ENCODE results near the gene MYADML2. TPM values are rescaled to one million over a fixed set of nuclear protein-coding genes. Genes with fewer than 3 reads are reported as not detected.
A peak's percentile ranks its signal among the peaks of the same experiment; 100 is the strongest.

Gene MYADML2
- polyA plus RNA-seq, 4 donors, result 0.03 to 0.06 TPM; not detected in 2

- no peaks in the 10 kb centered on the region for H3K9me3 ChIP-seq (ENCODE audit: control insufficient read depth in 2 of 2, insufficient read depth in 1 of 2, low read depth in 1 of 2, low read length in 1 of 2)
- H3K27me3 ChIP-seq (ENCODE audit: control insufficient read depth in 3 of 3, insufficient read depth in 3 of 3, low read length in 3 of 3), result peaks cover 0 to 15% (median 4%) of the 10 kb centered on the region in 3 donors
- H3K4me1 ChIP-seq (ENCODE audit: control insufficient read depth in 3 of 3, insufficient read depth in 2 of 3, low read depth in 1 of 3, low read length in 2 of 3), result peaks cover 9 to 48% (median 13%) of the 10 kb centered on the region in 3 donors
- H3K27ac ChIP-seq (ENCODE audit: low read depth in 1 of 3, low read length in 2 of 3), result peak overlapping the region; percentile 89 to 99 (median 97)
- DNase-seq, result no peak
- FAIRE-seq, result no peak
- WGBS, 3 donors, result 0 to 1% (median 0%) methylated on average over 10 to 78 of the region's 78 CpGs
- H3K36me3 ChIP-seq (ENCODE audit: control insufficient read depth in 3 of 3, insufficient read depth in 2 of 3, low read depth in 1 of 3, low read length in 3 of 3), result peaks cover 0 to 28% (median 0%) of the 10 kb centered on the region in 3 donors
- peak overlapping the region; percentile 87 to 96 (median 94) for H3K4me3 ChIP-seq (ENCODE audit: low read depth in 1 of 3, low read length in 3 of 3)
These were observed 19.8 kb downstream of the MYADML2 start for GRCh38 chr17:81927152-81927652.

GRCh38 chr17:81926451-81927151, 20.4 kb downstream of the MYADML2 start:
- Histone ChIP-seq H3K27me3 (ENCODE audit: control insufficient read depth in 3 of 3, insufficient read depth in 3 of 3, low read length in 3 of 3) (peaks cover 0 to 10% (median 4%) of the 10 kb centered on the region in 3 donors), H3K27ac (ENCODE audit: low read depth in 1 of 3, low read length in 2 of 3) (peak overlapping the region; percentile 89 to 99 (median 97)), H3K36me3 (ENCODE audit: control insufficient read depth in 3 of 3, insufficient read depth in 2 of 3, low read depth in 1 of 3, low read length in 3 of 3) (peaks cover 0 to 34% (median 0%) of the 10 kb centered on the region in 3 donors), H3K4me3 (ENCODE audit: low read depth in 1 of 3, low read length in 3 of 3) (peak overlapping the region; percentile 87 to 96 (median 94)), H3K9me3 (ENCODE audit: control insufficient read depth in 2 of 2, insufficient read depth in 1 of 2, low read depth in 1 of 2, low read length in 1 of 2) (no peaks in the 10 kb centered on the region), H3K4me1 (ENCODE audit: control insufficient read depth in 3 of 3, insufficient read depth in 2 of 3, low read depth in 1 of 3, low read length in 2 of 3) (peaks cover 9 to 48% (median 13%) of the 10 kb centered on the region in 3 donors)
- no peak for FAIRE-seq
- WGBS, 3 donors, result 1 to 2% (median 2%) methylated on average over 30 to 46 of the region's 46 CpGs
- peak; percentile 88 to 96 for DNase-seq

- H3K4me3 ChIP-seq (ENCODE audit: low read depth in 1 of 3, low read length in 3 of 3), result peak overlapping the region in 2 of 3 donors; percentile 87 to 94
- H3K36me3 ChIP-seq (ENCODE audit: control insufficient read depth in 3 of 3, insufficient read depth in 2 of 3, low read depth in 1 of 3, low read length in 3 of 3), result peaks cover 0 to 38% (median 0%) of the 10 kb centered on the region in 3 donors
- H3K4me1 ChIP-seq (ENCODE audit: control insufficient read depth in 3 of 3, insufficient read depth in 2 of 3, low read depth in 1 of 3, low read length in 2 of 3), result peaks cover 9 to 48% (median 13%) of the 10 kb centered on the region in 3 donors
- H3K27ac ChIP-seq (ENCODE audit: low read depth in 1 of 3, low read length in 2 of 3), result peak overlapping the region; percentile 89 to 99 (median 97)
- WGBS, 3 donors, result 39 to 53% (median 39%) methylated on average over 10 of the region's 10 CpGs
- H3K27me3 ChIP-seq (ENCODE audit: control insufficient read depth in 3 of 3, insufficient read depth in 3 of 3, low read length in 3 of 3), result peaks cover 0 to 10% (median 4%) of the 10 kb centered on the region in 3 donors
- DNase-seq (no peak), FAIRE-seq (no peak)
- H3K9me3 ChIP-seq (ENCODE audit: control insufficient read depth in 2 of 2, insufficient read depth in 1 of 2, low read depth in 1 of 2, low read length in 1 of 2), result no peaks in the 10 kb centered on the region
These were observed 21.1 kb downstream of the MYADML2 start for GRCh38 chr17:81925860-81926450.

GRCh38 chr17:81924557-81925532, 22.2 kb downstream of the MYADML2 start:
- Histone ChIP-seq H3K27me3 (ENCODE audit: control insufficient read depth in 3 of 3, insufficient read depth in 3 of 3, low read length in 3 of 3) (peaks cover 0 to 10% (median 4%) of the 10 kb centered on the region in 3 donors), H3K4me1 (ENCODE audit: control insufficient read depth in 3 of 3, insufficient read depth in 2 of 3, low read depth in 1 of 3, low read length in 2 of 3) (peaks cover 10 to 51% (median 13%) of the 10 kb centered on the region in 3 donors), H3K9me3 (ENCODE audit: control insufficient read depth in 2 of 2, insufficient read depth in 1 of 2, low read depth in 1 of 2, low read length in 1 of 2) (no peaks in the 10 kb centered on the region), H3K4me3 (ENCODE audit: low read depth in 1 of 3, low read length in 3 of 3) (peak overlapping the region in 1 of 3 donors; percentile 12), H3K36me3 (ENCODE audit: control insufficient read depth in 3 of 3, insufficient read depth in 2 of 3, low read depth in 1 of 3, low read length in 3 of 3) (peaks cover 0 to 47% (median 2%) of the 10 kb centered on the region in 3 donors), H3K27ac (ENCODE audit: low read depth in 1 of 3, low read length in 2 of 3) (peak overlapping the region; percentile 52 to 79 (median 76))
- FAIRE-seq, result no peak
- peak; percentile 83 to 89 for DNase-seq
- 48 to 62% (median 55%) methylated on average over 20 to 21 of the region's 21 CpGs for whole genome bisulfite sequencing, 3 donors

- WGBS, 3 donors, result 22 to 29% (median 28%) methylated on average over 29 to 32 of the region's 32 CpGs
- Histone ChIP-seq H3K4me1 (ENCODE audit: control insufficient read depth in 3 of 3, insufficient read depth in 2 of 3, low read depth in 1 of 3, low read length in 2 of 3) (peaks cover 13 to 54% (median 13%) of the 10 kb centered on the region in 3 donors), H3K27me3 (ENCODE audit: control insufficient read depth in 3 of 3, insufficient read depth in 3 of 3, low read length in 3 of 3) (peaks cover 0 to 4% (median 0%) of the 10 kb centered on the region in 3 donors), H3K4me3 (ENCODE audit: low read depth in 1 of 3, low read length in 3 of 3) (peak overlapping the region in 2 of 3 donors; percentile 24 to 27), H3K9me3 (ENCODE audit: control insufficient read depth in 2 of 2, insufficient read depth in 1 of 2, low read depth in 1 of 2, low read length in 1 of 2) (no peaks in the 10 kb centered on the region), H3K36me3 (ENCODE audit: control insufficient read depth in 3 of 3, insufficient read depth in 2 of 3, low read depth in 1 of 3, low read length in 3 of 3) (peaks cover 0 to 60% (median 2%) of the 10 kb centered on the region in 3 donors), H3K27ac (ENCODE audit: low read depth in 1 of 3, low read length in 2 of 3) (peak overlapping the region; percentile 50 to 63 (median 60))
- DNase-seq (peak; percentile 81 to 87), FAIRE-seq (no peak)
These were observed 23.5 kb downstream of the MYADML2 start for GRCh38 chr17:81923302-81924260.

GRCh38 chr17:81922566-81923301, 24.3 kb downstream of the MYADML2 start:
- no peak for FAIRE-seq
- peak overlapping the region in 1 of 3 donors; percentile 27 for H3K4me3 ChIP-seq (ENCODE audit: low read depth in 1 of 3, low read length in 3 of 3)
- H3K27me3 ChIP-seq (ENCODE audit: control insufficient read depth in 3 of 3, insufficient read depth in 3 of 3, low read length in 3 of 3), result no peaks in the 10 kb centered on the region
- 87 to 91% (median 91%) methylated on average over 50 to 58 of the region's 58 CpGs for WGBS, 3 donors
- no peaks in the 10 kb centered on the region for H3K9me3 ChIP-seq (ENCODE audit: control insufficient read depth in 2 of 2, insufficient read depth in 1 of 2, low read depth in 1 of 2, low read length in 1 of 2)
- H3K4me1 ChIP-seq (ENCODE audit: control insufficient read depth in 3 of 3, insufficient read depth in 2 of 3, low read depth in 1 of 3, low read length in 2 of 3), result peaks cover 15 to 55% (median 16%) of the 10 kb centered on the region in 3 donors
- no peak for DNase-seq
- H3K27ac ChIP-seq (ENCODE audit: low read depth in 1 of 3, low read length in 2 of 3), result peak overlapping the region in 1 of 3 donors; percentile 50
- H3K36me3 ChIP-seq (ENCODE audit: control insufficient read depth in 3 of 3, insufficient read depth in 2 of 3, low read depth in 1 of 3, low read length in 3 of 3), result peaks cover 0 to 61% (median 2%) of the 10 kb centered on the region in 3 donors

Measured in small intestine (tissue), 7 donors.